NT2/D1 (cell line): ENCODE results near the gene RYR3.

Source experiments
- YY1 ChIP-seq: IDR thresholded peaks from 2 replicates; pipeline ENCODE4 v1.6.1; 2011; ENCODE audit not compliant: insufficient read length, insufficient read depth
- ZNF274 ChIP-seq: IDR thresholded peaks from 2 replicates; pipeline ENCODE4 v1.6.1; 2011; ENCODE audit warnings: mild to moderate bottlenecking, low read depth, low read length

DNA sequence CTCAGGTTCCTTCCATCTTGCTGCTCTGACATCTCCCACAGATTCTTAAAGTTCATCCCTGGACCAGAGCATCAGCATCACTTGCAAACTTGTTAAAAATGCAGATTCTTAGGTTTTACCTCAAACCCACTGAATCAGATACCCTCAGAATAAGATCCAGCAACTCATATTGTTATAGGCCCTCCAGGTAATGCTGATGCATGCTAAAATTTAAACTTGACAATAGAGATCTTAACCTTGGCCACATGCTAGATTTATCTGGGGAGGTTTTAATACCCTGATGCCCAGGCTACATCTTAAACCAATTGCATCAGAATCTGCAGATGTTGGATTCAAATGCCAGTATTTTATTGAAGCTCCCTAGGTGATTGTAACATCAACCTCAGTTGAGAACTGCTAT, 256.9 kb downstream of the RYR3 start:
- no peak for TF ChIP-seq YY1
- no peak for TF ChIP-seq ZNF274
